ENCODE results near the gene MATCAP1. TPM values are rescaled to one million over a fixed set of nuclear protein-coding genes. Genes with fewer than 3 reads are reported as not detected.

MATCAP1 gene
- total RNA-seq, 8 experiments from 2014 or later = 13.9 to 93.4 (median 55.0) TPM

GRCh38 chr16:67193536-67193935 lies 9.8 kb upstream of the MATCAP1 start:
- Histone ChIP-seq H3K4me3 (peak overlapping the region in 4 of 5 donors; percentile 79 to 98 (median 88)), H3K27ac (no peak overlapping the region), H3K4me1 (replicated peaks in 1 of 2) (peaks cover 12 to 16% of the 10 kb centered on the region in 2 donors)
- in situ Hi-C loops (cut with MboI; ENCODE audit: low pct_unique_long_range_greater_than_20kb in 2 of 9, low sequenced_read_pairs in 9 of 9, unreplicated experiment in 9 of 9) = no loop called here
- ATAC-seq (replicated peaks in 6 of 8) = no peak

- Histone ChIP-seq H3K4me3 (peak overlapping the region; percentile 79 to 98 (median 89)), H3K27ac (peak overlapping the region; percentile 86 to 92), H3K4me1 (replicated peaks in 1 of 2) (peaks cover 12 to 16% of the 10 kb centered on the region in 2 donors)
- in situ Hi-C loops (cut with MboI; ENCODE audit: low pct_unique_long_range_greater_than_20kb in 2 of 9, low sequenced_read_pairs in 9 of 9, unreplicated experiment in 9 of 9) = no loop called here
- WGBS, 10 experiments = 10 to 36% (median 20%) methylated on average over 1 to 6 of the region's 17 CpGs; no CpG with 5 or more reads in 7 of the 10 experiments
- ATAC-seq (replicated peaks in 6 of 8) = no peak
These were observed 9.1 kb upstream of the MATCAP1 start for GRCh38 chr16:67192781-67193361.

GRCh38 chr16:67191995-67192681 lies 8.4 kb upstream of the MATCAP1 start, which contains the start of gene E2F4:
E2F4 (plus strand) TSS chr16:67192155; CDS start chr16:67192228, 73 bp downstream.
- Histone ChIP-seq H3K4me3 (peak within 1 kb of the TSS; percentile 79 to 98 (median 89)), H3K4me1 (replicated peaks in 1 of 2) (peaks cover 12 to 16% of the 10 kb centered on the region in 2 donors), H3K27ac (peak within 1 kb of the TSS; percentile 86 to 92)
- peak; percentile 92 to 99 (median 95) for ATAC-seq (replicated peaks in 6 of 8)
- in situ Hi-C loops (cut with MboI; ENCODE audit: low pct_unique_long_range_greater_than_20kb in 2 of 9, low sequenced_read_pairs in 9 of 9, unreplicated experiment in 9 of 9) = no loop called here
- 0% methylated on average over 1 to 17 of the region's 54 CpGs; no CpG with 5 or more reads in 4 of the 10 experiments for WGBS, 10 experiments

DNA sequence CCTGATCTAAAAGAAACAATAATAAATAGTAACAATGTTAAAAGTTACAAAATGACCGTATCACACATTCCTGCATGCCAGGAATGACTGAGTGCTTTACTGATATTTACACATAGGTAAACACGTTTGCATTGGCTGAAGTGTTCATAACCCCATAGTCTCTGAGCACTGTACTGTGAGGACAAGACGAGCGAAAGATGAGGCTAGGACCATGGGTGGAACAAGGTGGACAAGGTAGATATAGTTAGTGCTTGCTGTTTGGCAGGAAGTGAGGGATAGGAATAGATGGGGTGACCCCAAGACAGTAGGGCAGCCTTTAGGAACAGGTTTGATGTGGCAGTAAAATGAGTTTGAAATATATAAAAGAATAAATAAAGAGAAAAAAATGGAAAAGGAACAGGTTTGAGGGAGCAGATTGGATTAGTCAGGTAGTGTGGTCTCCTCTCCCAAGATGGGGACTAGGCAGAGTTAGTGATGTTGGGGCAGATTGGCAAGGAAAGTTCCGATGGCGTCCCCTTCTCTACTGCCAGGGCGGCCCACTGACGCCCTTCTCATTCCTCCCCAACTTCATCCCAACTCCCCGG lies 7.7 kb upstream of the MATCAP1 start:
- H3K4me1 ChIP-seq (replicated peaks in 1 of 2) = peaks cover 12 to 16% of the 10 kb centered on the region in 2 donors
- H3K4me3 ChIP-seq = peak overlapping the region; percentile 79 to 98 (median 89)
- WGBS, 10 experiments = 18 to 81% (median 63%) methylated on average over 2 to 9 of the region's 9 CpGs; no CpG with 5 or more reads in 1 of the 10 experiments
- H3K27ac ChIP-seq = no peak overlapping the region
- in situ Hi-C loops (cut with MboI; ENCODE audit: low pct_unique_long_range_greater_than_20kb in 2 of 9, low sequenced_read_pairs in 9 of 9, unreplicated experiment in 9 of 9) = no loop called here
- ATAC-seq (replicated peaks in 6 of 8) = peak in 1 of 8 experiments; percentile 33

- Histone ChIP-seq H3K4me1 (replicated peaks in 1 of 2) (peaks cover 15 to 16% of the 10 kb centered on the region in 2 donors), H3K4me3 (no peak overlapping the region), H3K27ac (no peak overlapping the region)
- in situ Hi-C loops (cut with MboI; ENCODE audit: low pct_unique_long_range_greater_than_20kb in 2 of 9, low sequenced_read_pairs in 9 of 9, unreplicated experiment in 9 of 9) = no loop called here
- WGBS, 10 experiments = 20 to 100% (median 79%) methylated on average over 1 to 10 of the region's 13 CpGs; no CpG with 5 or more reads in 1 of the 10 experiments
- no peak for ATAC-seq (replicated peaks in 6 of 8)
These were observed 7.0 kb upstream of the MATCAP1 start for GRCh38 chr16:67190448-67191399.

- Histone ChIP-seq H3K4me1 (replicated peaks in 1 of 2) (peaks cover 16 to 17% of the 10 kb centered on the region in 2 donors), H3K27ac (no peak within 1 kb of the TSS), H3K4me3 (no peak within 1 kb of the TSS)
- 80% methylated on average over 1 of the region's 6 CpGs; no CpG with 5 or more reads in 9 of the 10 experiments for WGBS, 10 experiments
- in situ Hi-C loops (cut with MboI; ENCODE audit: low pct_unique_long_range_greater_than_20kb in 2 of 9, low sequenced_read_pairs in 9 of 9, unreplicated experiment in 9 of 9) = no loop called here
- ATAC-seq (replicated peaks in 6 of 8) = no peak
These were observed 6.3 kb upstream of the MATCAP1 start, which contains the start of gene EXOC3L1 for GRCh38 chr16:67190041-67190440. EXOC3L1 (minus strand) TSS chr16:67190136; CDS start chr16:67189676, 460 bp downstream.

DNA sequence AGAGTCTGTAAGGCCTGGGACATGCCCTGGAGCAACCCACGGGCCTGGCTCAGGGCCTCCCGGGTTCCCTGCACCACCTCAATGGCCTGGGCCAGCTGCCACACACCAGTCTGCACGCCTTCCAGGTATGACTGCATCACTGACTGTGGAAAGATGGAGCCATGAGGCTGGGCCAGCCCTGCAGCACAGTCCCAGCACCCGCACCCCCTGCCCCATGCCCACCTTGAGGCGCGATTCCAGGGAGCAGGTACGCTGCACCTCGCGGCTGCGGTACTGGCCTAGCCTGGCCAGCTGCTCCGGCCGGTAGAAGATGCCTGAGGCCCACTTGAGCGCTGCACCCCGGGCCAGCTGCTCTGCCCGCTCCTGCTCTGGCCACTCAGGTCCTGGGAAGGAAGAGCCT lies 5.0 kb upstream of the MATCAP1 start:
- no peak for ATAC-seq (replicated peaks in 6 of 8)
- in situ Hi-C loops (cut with MboI; ENCODE audit: low pct_unique_long_range_greater_than_20kb in 2 of 9, low sequenced_read_pairs in 9 of 9, unreplicated experiment in 9 of 9) = no loop called here
- 80 to 96% (median 85%) methylated on average over 1 to 10 of the region's 15 CpGs; no CpG with 5 or more reads in 5 of the 10 experiments for WGBS, 10 experiments
- Histone ChIP-seq H3K27ac (no peak overlapping the region), H3K4me1 (replicated peaks in 1 of 2) (peaks cover 17 to 18% of the 10 kb centered on the region in 2 donors), H3K4me3 (no peak overlapping the region)

GRCh38 chr16:67188323-67188722 lies 4.6 kb upstream of the MATCAP1 start:
- Histone ChIP-seq H3K4me1 (replicated peaks in 1 of 2) (peaks cover 14 to 15% of the 10 kb centered on the region in 2 donors), H3K4me3 (no peak overlapping the region), H3K27ac (no peak overlapping the region)
- WGBS, 10 experiments = 40 to 93% (median 55%) methylated on average over 1 to 3 of the region's 4 CpGs; no CpG with 5 or more reads in 5 of the 10 experiments
- in situ Hi-C loops (cut with MboI; ENCODE audit: low pct_unique_long_range_greater_than_20kb in 2 of 9, low sequenced_read_pairs in 9 of 9, unreplicated experiment in 9 of 9) = no loop called here
- ATAC-seq (replicated peaks in 6 of 8) = no peak

GRCh38 chr16:67187175-67187890 lies 3.6 kb upstream of the MATCAP1 start:
- H3K4me3 ChIP-seq = no peak overlapping the region
- in situ Hi-C loops (cut with MboI; ENCODE audit: low pct_unique_long_range_greater_than_20kb in 2 of 9, low sequenced_read_pairs in 9 of 9, unreplicated experiment in 9 of 9) = no loop called here
- H3K27ac ChIP-seq = no peak overlapping the region
- peaks cover 14 to 17% of the 10 kb centered on the region in 2 donors for H3K4me1 ChIP-seq (replicated peaks in 1 of 2)
- no peak for ATAC-seq (replicated peaks in 6 of 8)
- whole genome bisulfite sequencing, 10 experiments = 53 to 86% (median 60%) methylated on average over 1 to 8 of the region's 26 CpGs; no CpG with 5 or more reads in 7 of the 10 experiments

DNA sequence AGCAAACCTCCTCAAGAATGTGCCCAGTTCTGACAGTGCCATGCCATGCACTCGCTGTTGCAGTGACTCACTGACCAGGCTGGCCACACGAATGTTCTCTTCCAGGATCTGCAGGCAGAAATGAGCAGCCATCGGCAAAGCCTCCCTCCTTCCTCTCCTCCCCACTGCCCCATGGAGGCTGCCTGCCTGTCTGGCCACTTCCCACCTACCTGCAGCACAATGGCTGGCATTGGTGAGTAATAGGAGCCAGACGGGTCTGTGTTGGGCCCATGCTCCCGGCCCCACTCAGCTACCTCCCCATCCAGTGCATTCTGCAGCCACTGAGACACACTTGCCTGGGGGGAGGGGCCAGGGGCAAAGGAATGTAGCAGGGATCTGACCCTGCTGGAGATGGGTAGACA lies 2.8 kb upstream of the MATCAP1 start:
- 20 to 59% (median 52%) methylated on average over 2 to 3 of the region's 5 CpGs; no CpG with 5 or more reads in 7 of the 10 experiments for WGBS, 10 experiments
- no peak for ATAC-seq (replicated peaks in 6 of 8)
- Histone ChIP-seq H3K4me1 (replicated peaks in 1 of 2) (peaks cover 19% of the 10 kb centered on the region in 2 donors), H3K27ac (no peak overlapping the region), H3K4me3 (no peak overlapping the region)
- in situ Hi-C loops (cut with MboI; ENCODE audit: low pct_unique_long_range_greater_than_20kb in 2 of 9, low sequenced_read_pairs in 9 of 9, unreplicated experiment in 9 of 9) = no loop called here

GRCh38 chr16:67185651-67186134 lies 1.9 kb upstream of the MATCAP1 start:
- no peak for ATAC-seq (replicated peaks in 6 of 8)
- peak overlapping the region in 2 of 5 donors; percentile 86 for H3K4me3 ChIP-seq
- H3K4me1 ChIP-seq (replicated peaks in 1 of 2) = peaks cover 19 to 21% of the 10 kb centered on the region in 2 donors
- in situ Hi-C loops (cut with MboI; ENCODE audit: low pct_unique_long_range_greater_than_20kb in 2 of 9, low sequenced_read_pairs in 9 of 9, unreplicated experiment in 9 of 9) = no loop called here
- no peak overlapping the region for H3K27ac ChIP-seq
- 0 to 33% (median 17%) methylated on average over 1 to 9 of the region's 12 CpGs; no CpG with 5 or more reads in 1 of the 10 experiments for WGBS, 10 experiments
